HepG2 (cell line): ENCODE results near the gene HMX1. TPM values are rescaled to one million over a fixed set of nuclear protein-coding genes. Genes with fewer than 3 reads are reported as not detected.

ENCODE experiments used
- ATAC-seq: fragments of 200-7000 bp; cut with Tn5 transposase; 3 replicates; pipeline ENCODE4 v1.9.1; 2020; ENCODE audit warnings: mild to moderate bottlenecking, moderate library complexity
- BruUV-seq: library from RNA; stranded (reverse); fragments of 400-500 nt; replicated peaks from 2 replicates; lab custom pipeline; 2021; lab: Mats Ljungman, UMichigan
- CTCF ChIA-PET: fragments of 300-600 bp; formaldehyde crosslinking; extraction: SDS; loops from one replicate; lab custom pipeline; 2021; ENCODE audit warnings: low total read pairs, inconsistent platforms, low intra/inter-chr PET ratio; lab: Yijun Ruan, JAX
- POLR2A ChIA-PET: fragments of 350-600 bp; sonication (Branson Sonifier 250); formaldehyde crosslinking; loops from one replicate; lab custom pipeline; 2020; ENCODE audit warnings: antibody characterized with exemption, inconsistent platforms; lab: Yijun Ruan, JAX
- DNase-seq: peaks from one replicate; pipeline ENCODE4 v3.0.0-alpha.2; 2015; ENCODE audit warnings: low spot score
- FAIRE-seq: peaks from 3 replicates; lab custom pipeline; 2011; peaks lifted over from hg19 to GRCh38; lab: Jason Lieb, UNC
- H2AFZ ChIP-seq: one replicate; pipeline ENCODE4 v1.6.1; 2011; ENCODE audit warnings: low read length, inconsistent platforms
- H3K27ac ChIP-seq: fragments of 300-600 bp; 3 replicates; pipeline ENCODE4 v1.8.0; 2011; ENCODE audit warnings: mixed run types, mild to moderate bottlenecking, mixed read lengths, low read length, inconsistent platforms; ENCODE audit not compliant: insufficient read depth; ENCODE audit errors: extremely low read length
- H3K27me3 ChIP-seq, 2 experiments: fragments of 200-600 bp in 1 of 2; 2 replicates in 1 of 2; 3 replicates in 1 of 2; pipeline versions ENCODE4 v1.6.0 to v1.8.0; 2011; ENCODE audit warnings: low read length in 2 of 2, mild to moderate bottlenecking in 2 of 2, moderate library complexity in 2 of 2, inconsistent platforms in 1 of 2; ENCODE audit not compliant: insufficient read depth in 2 of 2, control insufficient read depth in 1 of 2
- H3K36me3 ChIP-seq, 2 experiments: fragments of 200-600 bp in 1 of 2; replicated peaks in 1 of 2; 2 replicates in 1 of 2; 3 replicates in 1 of 2; pipeline versions ENCODE4 v1.5.1 to v1.8.0; 2011; ENCODE audit warnings: low read length in 2 of 2, inconsistent platforms in 1 of 2; ENCODE audit not compliant: insufficient read depth in 2 of 2, control insufficient read depth in 1 of 2
- H3K4me1 ChIP-seq: 2 replicates; pipeline ENCODE4 v1.5.1; 2012; ENCODE audit warnings: low read length, inconsistent platforms; ENCODE audit not compliant: insufficient read depth
- H3K4me2 ChIP-seq: 2 replicates; pipeline ENCODE4 v1.6.0; 2011; ENCODE audit warnings: low read depth, low read length, inconsistent platforms
- H3K4me3 ChIP-seq, 3 experiments: fragments of 200-600 bp in 1 of 3; sonication (generic), shearing (Covaris generic) in 1 of 3; replicated peaks in 1 of 3; 2 replicates each; pipeline ENCODE4 v1.5.1; 2011 to 2016; ENCODE audit warnings: low read length in 3 of 3, inconsistent platforms in 2 of 3, low read depth in 2 of 3, mild to moderate bottlenecking in 2 of 3, control low read depth in 1 of 3, mixed read lengths in 1 of 3; ENCODE audit not compliant: insufficient read depth in 1 of 3
- H3K79me2 ChIP-seq: one replicate; pipeline ENCODE4 v1.6.1; 2011; ENCODE audit warnings: low read length, inconsistent platforms; ENCODE audit not compliant: insufficient read depth
- H3K9ac ChIP-seq: 2 replicates; pipeline ENCODE4 v1.6.0; 2011; ENCODE audit warnings: mild to moderate bottlenecking, low read depth, low read length, inconsistent platforms; ENCODE audit not compliant: insufficient read depth
- H3K9me3 ChIP-seq: 2 replicates; pipeline ENCODE4 v1.5.1; 2012; ENCODE audit warnings: mild to moderate bottlenecking, low read length
- H4K20me1 ChIP-seq: 2 replicates; pipeline ENCODE4 v1.6.0; 2011; ENCODE audit warnings: inconsistent platforms, mild to moderate bottlenecking, low read length, moderate library complexity; ENCODE audit not compliant: insufficient read depth
- ATF7-NPFF ChIP-seq: sonication (generic); formaldehyde crosslinking; IDR thresholded peaks from 2 replicates; pipeline ENCODE4 v1.8.1; 2023; ENCODE audit warnings: mild to moderate bottlenecking, low read depth, missing genetic modification reagents, moderate library complexity
- CBX2 ChIP-seq, 2 experiments: fragments of 200-600 bp in 1 of 2; sonication (generic); formaldehyde crosslinking in 1 of 2; IDR thresholded peaks; 2 replicates each; pipeline versions ENCODE4 v1.7.0 to v1.8.1; 2018 to 2022; ENCODE audit warnings: low read depth in 2 of 2, low read length in 1 of 2, mild to moderate bottlenecking in 1 of 2, missing genetic modification reagents in 1 of 2
- CCAR2 ChIP-seq: fragments of 200-400 bp; formaldehyde crosslinking; optimal IDR thresholded peaks from 2 replicates; pipeline ENCODE3; 2018; ENCODE audit warnings: low read depth, mild to moderate bottlenecking, low read length, moderate library complexity
- CREB1 ChIP-seq, 2 experiments: fragments of 450-650 bp in 1 of 2; IDR thresholded peaks; 2 replicates each; pipeline ENCODE4 v1.6.1; 2016 to 2017; ENCODE audit warnings: control low read depth in 1 of 2, mild to moderate bottlenecking in 1 of 2, missing compliant biosample characterization in 1 of 2, missing genetic modification characterization in 1 of 2
- DMAP1 ChIP-seq: IDR thresholded peaks from 2 replicates; pipeline ENCODE4 v1.6.1; 2016
- GMEB2 ChIP-seq: IDR thresholded peaks from 2 replicates; pipeline ENCODE4 v1.6.1; 2016; ENCODE audit warnings: missing biosample characterization, missing genetic modification reagents, low read depth
- IKZF5 ChIP-seq: IDR thresholded peaks from 2 replicates; pipeline ENCODE4 v1.6.1; 2018; ENCODE audit warnings: missing genetic modification reagents, mild to moderate bottlenecking, missing compliant biosample characterization
- MAF1 ChIP-seq: sonication (generic); formaldehyde crosslinking; IDR thresholded peaks from 2 replicates; pipeline ENCODE4 v1.5.0; 2020; ENCODE audit warnings: missing genetic modification reagents, borderline replicate concordance
- PHF8 ChIP-seq: sonication (generic); formaldehyde crosslinking; IDR thresholded peaks from 2 replicates; pipeline ENCODE4 v1.5.0; 2020; ENCODE audit warnings: missing genetic modification reagents
- RARA ChIP-seq: IDR thresholded peaks from 2 replicates; pipeline ENCODE4 v1.6.1; 2016; ENCODE audit warnings: missing genetic modification reagents, missing compliant biosample characterization
- SUZ12 ChIP-seq: fragments of 150-350 bp; IDR thresholded peaks from 2 replicates; pipeline ENCODE4 v1.6.1; 2014; ENCODE audit warnings: low read depth, low read length
- ZBTB20 ChIP-seq: sonication (generic); formaldehyde crosslinking; IDR thresholded peaks from 2 replicates; pipeline ENCODE4 v1.8.1; 2023; ENCODE audit warnings: missing genetic modification reagents, low read depth, mild to moderate bottlenecking, borderline replicate concordance
- ZMAT3 ChIP-seq: sonication (generic); formaldehyde crosslinking; conservative IDR thresholded peaks from 2 replicates; pipeline ENCODE4 v1.7.0; 2021; ENCODE audit warnings: missing genetic modification reagents
- ZNF138 ChIP-seq: sonication (generic); formaldehyde crosslinking; IDR thresholded peaks from 2 replicates; pipeline ENCODE4 v1.5.0; 2020; ENCODE audit warnings: mild to moderate bottlenecking, low read depth, missing genetic modification reagents
- ZNF607 ChIP-seq: sonication (generic); formaldehyde crosslinking; IDR thresholded peaks from 2 replicates; pipeline ENCODE4 v1.5.1; 2020; ENCODE audit warnings: missing genetic modification reagents, mild to moderate bottlenecking, borderline replicate concordance
- ZNF816 ChIP-seq: sonication (generic); formaldehyde crosslinking; IDR thresholded peaks from 2 replicates; pipeline ENCODE4 v1.8.0; 2022; ENCODE audit warnings: missing genetic modification reagents, mild to moderate bottlenecking, borderline replicate concordance
- WGBS: methylation state at CpG from one replicate; pipeline ENCODE4 v1.1.6; 2017; ENCODE audit warnings: low lambda C conversion rate; 5-methylcytosine and 5-hydroxymethylcytosine counted together
- in situ Hi-C: cut with HindIII; loops from 2 replicates; pipeline ENCODE4 v1.10.0; 2017; ENCODE audit warnings: low pct_unique_long_range_greater_than_20kb; ENCODE audit not compliant: extremely low pct_ligation_motif_present
- intact Hi-C: fragments of 100-400 bp; cut with micrococcal nuclease; formaldehyde crosslinking; loops from one replicate; pipeline ENCODE4 v1.10.0; 2022; ENCODE audit not compliant: unreplicated experiment
- polyA plus RNA-seq, 8 experiments: library from polyadenylated mRNA; depleted of rRNA in 3 of 8; stranded (reverse) in 7 of 8; unstranded in 1 of 8; fragments of >200 nt; fragmentation: Illumina TruSeq in 4 of 8; extraction: Trizol in 4 of 8; gene quantifications; 2 replicates each; pipeline versions ENCODE4 v1.2.1 to v1.2.3, GENCODE V29; 2011 to 2016; ENCODE audit warnings: low read depth in 4 of 8, missing spikeins in 1 of 8, mixed read lengths in 1 of 8; ENCODE audit not compliant: insufficient read depth in 1 of 8
- total RNA-seq, 5 experiments: library from RNA; depleted of rRNA; stranded (reverse); fragments of >200 nt; fragmentation: Illumina TruSeq; extraction: Trizol; gene quantifications; 2 replicates each; pipeline ENCODE4 v1.2.3, GENCODE V29; 2016; ENCODE audit warnings: low read depth in 1 of 5

The HMX1 gene
- total and polyA plus RNA-seq, 2 of the 13 experiments (the other 11 are each of a cell fraction or from before 2014, with no cell fraction given), result not detected

- TF ChIP-seq CBX2 (IDR thresholded peaks at IDR 0.05; ENCODE audit: low read depth, low read length) (no peak), CBX2 (CRISPR knock-in tag; IDR thresholded peaks at IDR 0.05; ENCODE audit: low read depth) (no peak), ZBTB20 (CRISPR knock-in tag) (no peak)
- TF ChIP-seq, all 625 proteins: peak for 0
Observed at GRCh38 chr4:8920969-8921368, 49.3 kb upstream of the HMX1 start (continued).

- intact Hi-C loops, result no loop called here
Observed at GRCh38 chr4:8920289-8920965, 48.8 kb upstream of the HMX1 start.

More at GRCh38 chr4:8920289-8920965, 48.8 kb upstream of the HMX1 start:
- H3K4me3 ChIP-seq, result no peak overlapping the region
- 4% methylated on average over 12 of the region's 14 CpGs for WGBS
- 0 out of 2 replicates have a peak, but pooled peaks cover 3% of the 10 kb centered on the region for H4K20me1 ChIP-seq
- TF ChIP-seq SUZ12, result no peak
- TF ChIP-seq ZNF816 (CRISPR knock-in tag), result no peak
- TF ChIP-seq IKZF5 (CRISPR knock-in tag), result no peak
- no peak for TF ChIP-seq ATF7-NPFF (CRISPR knock-in tag)
- TF ChIP-seq CREB1 (IDR thresholded peaks at IDR 0.05), result no peak
- no peak for TF ChIP-seq CREB1 (CRISPR knock-in tag; IDR thresholded peaks at IDR 0.05)
- no peak for TF ChIP-seq MAF1 (CRISPR knock-in tag)
- no peak for TF ChIP-seq PHF8 (CRISPR knock-in tag)
- no peak for TF ChIP-seq ZNF607 (CRISPR knock-in tag)
- no peak for TF ChIP-seq ZNF138
- no peak for TF ChIP-seq GMEB2 (CRISPR knock-in tag)
- TF ChIP-seq ZMAT3 (CRISPR knock-in tag), result no peak
- TF ChIP-seq RARA, result no peak
- no peak for TF ChIP-seq DMAP1
- TF ChIP-seq CCAR2, result no peak
- ATAC-seq (no peak), FAIRE-seq (no peak), DNase-seq (no peak)
- no peak overlapping the region for H3K9ac ChIP-seq
- peaks cover 1 to 10% of the 10 kb centered on the region in 2 experiments; a peak in 4 of 5 replicates for H3K27me3 ChIP-seq
- no peak overlapping the region for H2AFZ ChIP-seq
- H3K4me2 ChIP-seq, result no peak overlapping the region
- POLR2A ChIA-PET, result no interaction called here
- BruUV-seq, result no TSS peak
- CTCF ChIA-PET, result no interaction called here
- no peaks in the 10 kb centered on the region for H3K79me2 ChIP-seq
- no peaks in the 10 kb centered on the region for H3K36me3 ChIP-seq
- in situ Hi-C loops, result no loop called here
- no peak overlapping the region for H3K27ac ChIP-seq
- H3K9me3 ChIP-seq, result no peaks in the 10 kb centered on the region
- H3K4me1 ChIP-seq, result no peaks in the 10 kb centered on the region
